NCI-H2196 treated with DMSO at 0.1 percent for 48 hours (cell line): ENCODE measurements around the gene DRAXIN.
A peak's percentile ranks its signal among the peaks of the same experiment; 100 is the strongest.

Experiments used
- DNase-seq: peaks from one replicate; lab custom pipeline; 2025; ENCODE audit not compliant: unreplicated experiment; lab: John Stamatoyannopoulos, UW

Gene DRAXIN

DNA sequence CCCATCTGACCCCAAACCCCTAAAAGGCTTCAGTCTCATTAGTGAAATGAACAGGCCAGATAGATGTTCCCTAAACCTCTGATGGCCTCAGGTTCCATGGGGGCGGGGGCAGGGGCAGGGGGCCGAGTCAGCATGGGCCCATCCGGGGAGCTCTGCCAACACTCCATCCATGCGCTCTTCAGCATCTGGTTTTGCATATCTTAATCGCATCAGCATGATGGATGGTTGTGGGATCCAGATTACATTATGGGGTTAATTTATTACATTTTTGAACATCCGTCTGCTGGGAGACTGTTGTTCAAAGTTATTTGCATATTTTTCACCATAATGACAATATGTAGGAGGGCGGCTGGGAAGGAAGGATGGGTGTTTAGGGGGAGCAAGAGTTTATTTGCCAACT, 7.4 kb upstream of the DRAXIN start:
- DNase-seq, result no peak

DNA sequence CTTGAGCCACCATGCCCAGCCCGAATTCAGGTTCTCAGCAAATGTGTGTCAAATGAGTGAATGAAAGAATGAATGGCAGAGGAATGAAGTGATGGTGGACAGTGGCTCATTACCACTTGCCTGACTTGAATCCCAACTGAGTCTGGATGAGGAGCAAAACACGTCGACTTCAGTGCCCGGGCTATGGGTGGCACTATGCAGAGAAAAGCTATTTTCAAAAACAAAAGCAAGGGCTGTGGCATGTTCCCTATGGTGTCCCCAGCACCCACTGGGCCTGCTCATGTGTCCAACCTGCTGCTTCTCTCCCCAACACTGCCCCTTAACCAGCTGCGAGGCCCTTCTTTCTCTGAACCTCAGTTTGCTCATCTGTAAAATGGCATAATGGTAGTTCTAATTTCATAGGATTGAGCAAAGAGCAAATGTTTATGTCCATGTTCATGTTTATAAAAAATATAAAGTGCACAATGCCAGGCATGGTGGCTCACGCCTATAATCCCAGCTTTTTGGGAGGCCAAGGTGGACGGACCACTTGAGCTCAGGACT, 6.2 kb upstream of the DRAXIN start:
- no peak for DNase-seq

DNA sequence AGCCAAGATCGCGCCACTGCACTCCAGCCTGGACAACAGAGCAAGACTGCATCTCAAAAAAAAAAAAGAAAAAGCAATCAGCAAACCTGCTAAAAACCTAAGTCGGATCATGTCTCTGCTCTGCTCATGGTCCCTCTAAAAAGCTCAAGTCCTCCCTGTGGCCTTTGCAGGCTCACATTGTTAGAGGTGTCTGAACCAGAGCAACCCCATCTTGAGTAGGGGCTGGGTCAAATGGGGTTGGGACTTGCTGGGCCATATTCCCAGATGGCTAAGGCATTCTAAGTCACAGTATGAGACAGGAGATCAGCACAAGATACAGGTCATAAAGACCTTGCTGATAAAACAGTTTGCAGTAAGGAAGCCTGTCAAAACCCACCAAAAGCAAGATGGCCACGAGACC, 3.0 kb upstream of the DRAXIN start:
- no peak for DNase-seq

DNA sequence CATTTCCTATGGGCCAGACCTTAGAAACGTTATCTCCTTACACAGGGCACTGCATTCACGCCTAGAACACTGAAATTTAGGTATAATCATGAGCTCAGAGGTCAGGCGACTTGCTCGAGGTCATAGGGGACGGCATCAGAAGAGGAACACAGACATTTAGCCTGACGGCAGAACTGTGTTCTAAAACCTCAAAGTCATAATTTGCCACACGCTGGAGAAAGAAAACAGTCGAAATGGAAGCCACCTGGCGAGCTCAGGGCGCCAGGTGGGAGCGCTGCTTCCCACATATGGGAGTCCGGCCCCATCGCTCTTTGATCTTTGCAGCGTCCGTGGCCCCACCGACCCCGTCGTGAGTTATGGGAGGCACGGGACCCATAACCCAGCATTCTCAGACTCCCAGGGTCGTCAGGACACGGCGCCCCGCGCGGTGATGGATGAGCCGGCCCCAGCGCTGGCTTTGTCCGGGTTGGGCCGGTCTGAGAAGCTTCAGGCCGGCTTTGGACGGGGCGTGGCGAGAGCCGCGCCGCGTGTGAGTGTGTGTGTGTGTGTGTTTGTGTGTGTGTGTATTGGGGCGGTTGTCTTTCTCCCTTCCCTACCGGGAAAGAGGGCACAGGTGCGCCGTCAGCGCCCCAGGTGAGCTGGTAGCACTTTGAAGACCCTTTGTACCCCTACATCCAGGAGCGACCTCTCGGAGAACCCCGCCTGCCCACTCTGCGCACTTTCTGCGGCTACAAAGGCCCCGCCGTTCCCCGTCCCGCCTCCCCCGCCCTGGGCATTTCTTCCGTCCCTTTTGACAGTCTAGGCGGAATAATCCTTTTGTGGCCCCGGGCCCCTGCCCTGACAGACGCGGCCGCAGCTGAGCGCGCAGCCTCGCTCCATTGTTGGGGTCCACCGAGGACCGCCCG, 861 bp upstream of the DRAXIN start:
- no peak for DNase-seq

DNA sequence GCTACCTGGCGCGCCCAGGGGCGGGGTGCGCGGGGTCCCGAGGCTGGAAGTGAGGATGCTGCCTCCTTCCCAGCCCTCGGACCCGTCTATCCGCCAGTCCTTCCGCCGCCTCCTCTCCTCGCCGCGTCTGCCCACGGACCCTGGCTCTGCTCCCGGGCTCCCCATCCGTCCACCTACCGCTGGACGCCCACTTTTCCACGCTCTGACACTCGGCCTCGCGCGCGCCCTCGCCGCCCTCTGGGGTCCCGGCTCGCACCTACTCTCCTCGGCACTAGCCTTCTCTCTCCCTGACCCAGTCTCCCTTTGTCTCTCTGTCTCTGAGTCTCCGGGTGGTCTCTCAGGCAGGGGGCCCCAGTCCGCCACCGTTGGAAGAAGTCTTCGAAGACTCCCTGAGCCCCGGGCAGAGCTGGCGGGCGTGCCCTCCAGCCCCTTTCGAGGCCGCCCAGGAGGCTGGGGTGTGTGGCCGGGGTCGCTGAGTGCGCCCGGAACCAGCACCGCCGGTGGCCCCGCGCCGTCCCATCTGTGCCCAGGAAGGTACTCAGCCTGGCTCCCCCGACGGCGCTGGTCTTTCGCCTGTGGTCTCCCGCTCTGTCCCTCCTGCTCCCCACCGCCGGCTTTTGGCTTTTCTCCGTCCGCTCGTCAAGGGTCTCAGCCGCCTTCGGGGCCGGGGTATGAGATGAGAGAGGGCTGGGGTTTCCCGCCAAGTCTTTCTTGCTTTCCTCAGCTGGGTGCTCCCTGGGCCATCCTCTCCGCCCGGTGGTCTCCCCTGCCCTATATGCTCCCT, 610 bp downstream of the DRAXIN start:
- no peak for DNase-seq

DNA sequence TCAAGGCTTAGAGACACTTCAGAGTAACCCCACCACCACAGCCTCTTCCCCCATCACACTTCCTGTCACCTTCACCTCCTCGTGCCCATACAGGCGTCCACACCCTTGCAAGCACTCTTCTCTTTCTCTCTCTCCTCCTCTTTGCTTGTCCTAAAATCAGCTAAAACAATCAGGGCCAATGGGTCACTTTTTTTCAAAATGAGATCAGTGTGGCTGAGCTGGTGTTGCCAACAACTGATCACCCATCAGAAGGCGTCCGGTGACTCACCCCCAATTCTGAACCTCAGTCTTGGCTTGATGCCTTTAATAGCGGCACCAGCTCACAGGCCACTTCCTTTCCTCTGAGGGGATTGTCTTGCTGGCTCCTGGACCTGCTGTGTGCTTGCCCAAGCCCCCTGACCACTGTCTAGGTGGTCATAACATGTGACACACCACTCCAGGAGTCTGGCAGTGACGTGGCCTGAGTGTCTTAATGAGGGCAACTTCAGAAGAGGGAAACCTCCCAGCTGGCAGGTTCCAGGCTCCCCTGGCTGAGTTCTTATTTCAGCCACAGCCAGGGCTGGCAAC, 1.6 kb downstream of the DRAXIN start:
- DNase-seq, result peak; percentile 23

DNA sequence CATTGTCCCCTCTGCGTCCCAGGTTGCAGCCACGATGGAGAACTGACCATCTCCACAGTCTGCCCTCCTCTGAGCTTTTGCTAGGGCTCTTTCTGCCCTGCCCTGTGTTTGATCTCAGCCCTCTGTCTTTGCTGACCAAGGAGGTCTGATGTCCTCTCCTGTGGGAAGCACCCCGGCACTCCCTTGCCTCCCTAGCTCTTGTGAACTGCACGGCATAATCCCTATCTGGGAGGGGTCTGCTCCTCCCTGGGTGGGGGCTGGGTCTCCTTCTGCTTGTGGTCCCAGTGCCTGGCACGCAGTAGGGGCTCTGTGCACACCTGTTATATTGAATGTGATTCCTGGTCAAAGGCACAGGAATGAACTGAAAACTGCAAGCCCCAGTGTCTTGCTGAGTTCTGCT, 2.4 kb downstream of the DRAXIN start:
- no peak for DNase-seq

DNA sequence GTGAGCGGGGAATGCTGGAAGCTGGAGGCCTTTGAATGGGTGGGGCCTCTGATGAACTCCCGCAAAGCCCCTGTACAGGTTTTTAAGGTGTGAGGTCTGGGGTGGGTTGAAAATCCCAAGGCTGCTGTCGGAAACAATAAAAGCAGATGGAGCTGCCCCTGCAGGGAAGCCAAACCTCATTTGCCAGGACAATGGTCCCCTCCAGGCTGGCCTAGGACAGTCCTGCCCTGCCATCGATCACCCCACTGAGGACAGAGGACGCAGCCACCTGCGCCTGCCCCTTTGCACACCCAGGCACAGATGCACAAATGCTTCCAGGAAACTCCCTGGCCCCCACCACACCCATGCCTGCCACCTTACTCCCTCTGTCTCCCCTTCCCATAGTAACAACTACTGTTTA, 4.4 kb downstream of the DRAXIN start:
- DNase-seq, result no peak

DNA sequence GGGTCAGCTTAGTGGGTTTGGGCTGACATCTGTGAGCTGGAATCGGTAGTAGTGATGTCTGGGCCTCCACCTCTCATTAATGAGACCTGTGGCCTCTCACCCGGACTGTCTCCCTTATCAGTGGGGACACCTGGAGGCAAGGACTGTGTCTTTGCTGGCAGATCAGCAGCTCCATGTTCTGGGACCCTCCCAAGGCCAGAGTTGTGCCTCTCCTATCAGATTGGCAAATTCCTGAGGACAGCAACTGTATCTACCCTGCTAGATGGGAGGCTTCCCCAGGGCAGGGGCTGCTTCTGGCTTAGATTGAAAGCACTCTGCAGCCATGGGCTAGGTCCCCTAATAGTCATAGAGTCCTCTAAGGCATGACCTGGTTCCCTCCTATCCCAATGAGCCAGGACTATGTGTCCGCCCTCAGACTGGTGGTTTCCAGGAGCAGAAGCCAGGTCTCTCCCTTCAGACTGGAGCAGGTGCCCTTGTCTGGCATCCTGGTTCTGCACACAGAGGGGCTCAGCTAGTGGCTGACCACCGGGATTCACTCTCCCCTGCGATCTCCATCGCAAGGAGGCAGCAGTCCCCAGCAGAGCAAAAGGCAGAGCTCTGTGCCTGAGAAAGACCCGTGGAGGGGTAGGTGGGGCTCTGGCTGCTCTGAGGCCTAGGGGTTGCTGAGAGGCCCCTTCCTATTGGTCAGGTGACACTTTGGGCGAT, 5.8 kb downstream of the DRAXIN start:
- DNase-seq, result no peak

DNA sequence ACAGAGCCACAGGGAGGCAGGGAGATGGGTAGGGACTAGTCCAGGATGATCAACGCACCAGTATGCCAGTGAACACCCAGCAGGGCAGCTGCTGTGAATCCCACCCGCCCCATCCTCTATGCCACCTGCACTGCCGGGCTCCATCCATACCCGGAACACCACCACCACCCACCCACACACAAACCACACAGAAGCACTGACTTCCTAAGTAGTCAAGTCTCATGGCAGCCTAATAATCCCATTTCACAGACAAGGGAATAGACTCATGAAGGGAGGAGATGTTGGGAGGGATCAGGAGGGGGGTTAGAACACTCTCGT, 6.3 kb downstream of the DRAXIN start:
- DNase-seq, result no peak

DNA sequence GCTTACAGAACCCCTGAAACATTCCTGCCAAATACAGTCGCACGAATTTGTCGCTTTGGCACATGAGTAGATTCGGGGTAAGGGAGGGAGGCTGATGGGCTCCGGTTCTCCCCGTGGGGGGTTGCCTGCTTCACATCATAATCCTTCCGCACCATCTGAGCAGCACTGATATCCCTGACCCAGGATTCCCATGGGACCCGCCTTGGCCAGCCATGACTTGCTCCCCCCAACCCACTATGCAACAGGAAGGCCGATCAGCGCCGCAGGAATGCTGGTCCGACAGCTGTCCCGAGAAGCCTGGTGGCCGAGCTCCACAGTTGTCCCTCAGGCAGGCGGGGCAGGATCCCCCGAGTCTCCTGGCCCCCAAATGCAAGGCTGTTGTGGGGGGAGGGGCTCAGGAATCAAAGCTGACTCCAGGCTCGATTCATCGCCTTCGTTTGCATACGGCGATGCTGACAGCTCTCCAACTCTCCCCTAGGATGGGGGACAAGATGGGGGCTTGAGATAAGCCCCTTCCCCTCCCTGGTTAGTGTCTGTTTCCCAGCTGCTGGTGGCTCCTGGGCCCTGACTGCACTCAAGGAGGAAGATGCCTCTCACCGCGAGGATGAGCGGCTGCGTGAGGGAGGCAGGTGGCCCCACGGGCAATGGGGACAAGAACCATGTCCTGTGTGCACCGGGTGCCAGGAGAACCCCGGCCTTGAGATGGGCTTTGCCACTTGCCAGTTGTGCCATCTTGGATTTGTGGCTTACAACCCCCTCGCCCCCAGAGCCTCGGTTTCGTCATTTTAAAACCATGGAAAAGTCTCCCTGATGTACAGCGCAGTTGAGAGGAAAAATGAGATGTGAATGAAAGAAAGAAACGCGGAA, 9.3 kb downstream of the DRAXIN start:
- DNase-seq, result no peak

DNA sequence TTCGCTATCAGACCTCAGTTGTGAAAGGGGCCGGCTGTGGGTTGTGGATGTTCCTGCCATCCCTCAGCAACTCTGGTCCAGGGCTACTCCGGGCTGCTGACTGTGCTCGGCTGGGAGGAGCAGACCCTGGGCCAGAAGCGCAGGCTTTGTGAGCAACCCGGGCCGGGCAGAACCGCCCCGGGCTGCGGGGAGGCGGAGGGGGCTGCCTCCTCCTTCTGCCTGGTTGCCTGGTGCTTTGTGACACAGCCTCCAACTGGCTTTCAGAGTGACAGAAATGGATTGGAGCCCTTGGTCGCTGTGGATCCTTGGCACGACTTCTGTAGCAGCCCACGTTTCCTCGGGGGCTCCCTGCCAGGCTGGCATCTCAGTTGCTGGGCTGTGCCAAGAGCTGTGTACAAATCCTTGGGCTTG, 10.0 kb downstream of the DRAXIN start:
- no peak for DNase-seq

DNA sequence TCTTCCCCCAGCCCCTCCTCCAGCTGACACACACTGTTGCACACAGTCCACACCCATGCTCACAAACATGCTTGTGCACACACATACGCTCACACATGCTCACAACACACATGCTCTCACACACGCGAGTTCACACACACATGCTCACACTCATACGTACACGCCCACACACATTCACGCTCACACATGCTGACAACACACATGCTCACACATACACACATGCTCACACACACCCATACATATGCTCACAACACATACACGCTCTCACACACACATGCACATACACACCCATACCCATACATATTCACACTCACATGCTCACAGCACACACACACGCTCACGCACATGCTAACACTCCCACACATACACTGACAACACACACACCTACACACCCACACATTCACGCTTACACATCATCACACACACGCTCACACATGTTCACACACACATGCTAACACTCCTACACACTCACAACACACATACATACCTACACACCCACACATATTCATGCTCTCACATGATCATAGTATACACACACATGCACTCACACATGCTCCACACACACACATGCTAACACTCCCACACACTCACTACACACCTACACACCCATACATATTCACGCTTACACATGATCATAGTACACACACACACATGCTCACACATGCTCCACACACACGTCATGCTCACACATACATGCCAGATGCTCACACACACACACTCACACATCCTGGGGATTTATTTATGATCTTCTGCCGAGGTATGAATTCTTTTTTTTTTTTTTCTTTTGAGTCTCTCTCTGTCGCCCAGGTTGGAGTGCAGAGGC, 10.7 kb downstream of the DRAXIN start:
- DNase-seq, result no peak

DNA sequence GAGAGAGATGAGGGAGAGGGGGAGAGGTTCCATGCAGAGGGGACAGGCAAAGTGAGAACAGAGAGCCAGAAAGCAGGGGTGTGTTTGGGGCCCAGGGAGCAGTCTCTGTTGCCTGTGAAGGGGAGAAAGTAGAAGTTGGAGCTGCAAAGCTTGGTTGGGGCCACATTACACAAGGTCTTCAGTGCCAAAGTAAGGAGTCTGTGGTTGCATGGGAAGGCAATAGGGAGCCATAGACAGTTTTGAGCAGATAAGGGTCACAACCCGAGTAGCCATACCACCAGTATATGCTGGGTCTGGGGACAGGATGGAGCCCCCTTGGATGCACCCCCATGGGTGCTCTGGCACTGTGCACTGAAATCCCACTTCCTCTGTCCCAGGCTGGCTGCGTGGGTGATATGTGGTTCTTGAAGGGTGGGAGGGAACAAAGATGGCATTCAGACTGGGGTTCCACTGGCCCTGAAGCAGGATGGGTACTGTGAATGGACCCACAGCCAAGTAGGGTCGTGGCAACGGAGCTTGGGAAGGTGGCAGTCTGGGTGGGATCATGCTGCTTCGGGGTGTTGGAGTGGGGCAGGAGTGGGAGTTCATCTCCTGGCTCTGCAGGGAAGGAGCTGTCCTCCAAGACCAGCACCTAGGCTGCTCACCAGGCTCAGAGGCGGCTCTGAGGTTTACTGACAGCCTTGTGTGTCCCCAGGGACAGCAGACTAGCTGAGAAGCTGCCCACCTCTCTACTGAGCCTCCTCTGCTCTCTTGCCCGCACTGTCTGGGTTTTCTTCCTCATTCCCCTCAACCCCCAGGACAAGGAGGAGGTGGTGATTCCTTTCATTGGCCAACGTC, 12.1 kb downstream of the DRAXIN start:
- DNase-seq, result no peak

DNA sequence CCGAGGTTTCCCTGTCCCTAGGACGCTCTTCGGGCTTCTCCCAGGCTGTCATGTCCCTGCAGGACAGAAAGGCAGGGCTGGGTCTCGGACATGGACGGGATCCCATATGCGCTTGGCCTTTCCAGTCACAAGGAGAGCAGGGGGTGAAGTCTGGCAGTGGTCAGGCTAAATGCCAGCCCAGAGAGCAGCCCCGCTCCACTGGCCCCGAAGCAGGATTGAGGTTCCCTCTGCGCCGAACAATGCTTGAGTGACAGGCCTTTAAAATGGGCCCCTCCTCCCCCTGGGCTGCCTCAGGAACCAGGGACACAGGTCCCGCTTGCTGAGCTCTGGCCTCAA, 12.7 kb downstream of the DRAXIN start:
- DNase-seq, result no peak

DNA sequence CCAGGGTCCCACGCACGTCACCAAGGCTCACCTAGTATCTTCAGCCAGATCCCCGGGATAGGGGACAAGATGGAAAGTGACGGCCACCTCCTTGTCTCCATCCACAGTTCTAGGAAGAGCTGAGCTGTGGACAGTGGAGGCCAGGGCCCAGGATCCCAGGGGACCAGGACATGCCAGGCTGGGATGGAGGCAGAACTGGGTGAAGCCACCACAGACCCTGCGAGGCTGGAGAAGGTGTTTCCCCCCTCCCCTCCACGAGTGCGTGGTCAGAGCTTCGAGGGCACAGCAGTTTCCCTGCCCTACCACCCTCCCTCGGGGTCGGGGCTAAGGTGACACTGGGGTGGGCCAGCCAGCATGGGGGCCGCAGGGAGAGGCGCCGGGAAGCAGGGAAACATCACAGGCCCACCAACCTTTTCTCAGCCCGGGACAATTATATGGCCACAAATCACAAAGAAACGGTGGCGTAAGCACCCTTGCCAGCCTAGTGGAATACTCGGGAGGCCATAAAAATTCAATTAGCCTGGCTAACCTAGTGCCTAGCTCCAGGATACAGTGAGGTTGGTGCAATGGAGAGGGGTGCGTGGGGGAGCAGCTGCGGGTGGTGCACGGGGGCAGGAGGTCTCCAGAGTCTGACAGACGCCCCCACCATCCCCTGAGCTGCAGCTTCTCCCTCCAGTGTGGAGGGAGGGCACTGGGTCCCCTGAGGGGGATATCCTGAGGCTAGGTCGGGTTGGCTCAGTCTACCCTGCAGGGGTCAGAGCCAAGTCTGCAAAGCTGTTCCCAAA, 13.4 kb downstream of the DRAXIN start:
- no peak for DNase-seq

DNA sequence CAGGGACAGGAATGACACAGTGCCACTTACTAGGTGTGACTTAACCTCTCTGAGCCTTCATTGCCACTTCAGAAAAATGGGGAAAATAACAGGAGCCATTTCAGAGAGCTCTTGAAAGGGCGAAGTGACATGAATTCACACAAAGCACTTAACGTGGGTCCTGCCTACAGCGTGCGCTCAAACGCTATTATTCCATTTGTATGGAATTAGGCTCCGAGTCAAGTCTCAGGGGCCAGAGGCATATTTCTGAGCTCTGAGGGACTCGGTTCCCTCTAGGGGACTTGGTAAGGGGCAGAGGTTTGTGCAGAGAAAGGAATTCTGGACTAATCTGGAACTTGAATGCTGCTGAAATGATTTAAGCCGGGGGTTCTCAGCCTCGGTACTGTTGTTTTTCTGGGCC, 14.1 kb downstream of the DRAXIN start:
- no peak for DNase-seq

DNA sequence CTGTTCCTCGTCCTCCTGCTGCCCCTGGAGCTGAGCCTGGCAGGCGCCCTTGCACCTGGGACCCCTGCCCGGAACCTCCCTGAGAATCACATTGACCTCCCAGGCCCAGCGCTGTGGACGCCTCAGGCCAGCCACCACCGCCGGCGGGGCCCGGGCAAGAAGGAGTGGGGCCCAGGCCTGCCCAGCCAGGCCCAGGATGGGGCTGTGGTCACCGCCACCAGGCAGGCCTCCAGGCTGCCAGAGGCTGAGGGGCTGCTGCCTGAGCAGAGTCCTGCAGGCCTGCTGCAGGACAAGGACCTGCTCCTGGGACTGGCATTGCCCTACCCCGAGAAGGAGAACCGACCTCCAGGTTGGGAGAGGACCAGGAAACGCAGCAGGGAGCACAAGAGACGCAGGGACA, 14.8 kb downstream of the DRAXIN start:
- DNase-seq, result no peak
